T-cell (primary cell): ENCODE data around the gene IZUMO1. TPM values are rescaled to one million over a fixed set of nuclear protein-coding genes. Genes with fewer than 3 reads are reported as not detected.

Experiments used
- ATAC-seq, 4 experiments: fragments of 200-7000 bp in 3 of 4; fragments of 150-1000 bp in 1 of 4; cut with Tn5 transposase; replicated peaks in 1 of 4; 1 replicate in 3 of 4; 2 replicates in 1 of 4; pipeline ENCODE4 v1.10.0; 2021; ENCODE audit warnings: moderate library complexity in 3 of 4, mild to moderate bottlenecking in 2 of 4, moderate number of reproducible peaks in 1 of 4
- CTCF ChIA-PET, 2 donors: fragments of 300-600 bp; sonication (Branson Sonifier 250); formaldehyde crosslinking; loops; one replicate each; lab custom pipeline; 2022; ENCODE audit warnings: antibody characterized with exemption in 2 of 2; lab: Charles Lee
- POLR2A ChIA-PET, 2 donors: fragments of 300-600 bp; sonication (Branson Sonifier 250); formaldehyde crosslinking; loops; one replicate each; lab custom pipeline; 2022; ENCODE audit warnings: antibody characterized with exemption in 2 of 2; lab: Charles Lee
- DNase-seq, 35 experiments: peaks; one replicate each; pipeline versions ENCODE4 v3.0.0 to v3.0.0-alpha.2; 2013 to 2023
- H3K27ac ChIP-seq: one replicate; pipeline ENCODE4 v1.5.1; 2013; ENCODE audit warnings: low read length
- H3K27me3 ChIP-seq, 2 experiments: replicated peaks in 1 of 2; 1 replicate in 1 of 2; 2 replicates in 1 of 2; pipeline versions ENCODE4 v1.6.1 to v1.7.0; 2013; ENCODE audit warnings: low read length in 1 of 2, mixed read lengths in 1 of 2; ENCODE audit not compliant: control insufficient read depth in 2 of 2, insufficient read depth in 2 of 2; ENCODE audit errors: extremely low read depth in 1 of 2
- H3K36me3 ChIP-seq, 2 donors: 1 replicate in 1 of 2; 2 replicates in 1 of 2; pipeline versions ENCODE4 v1.6.1 to v1.7.0; 2013; ENCODE audit warnings: low read length in 1 of 2; ENCODE audit not compliant: control insufficient read depth in 2 of 2, insufficient read depth in 1 of 2; ENCODE audit errors: extremely low read depth in 1 of 2
- H3K4me1 ChIP-seq, 2 experiments: 1 replicate in 1 of 2; 2 replicates in 1 of 2; pipeline versions ENCODE4 v1.6.1 to v1.7.0; 2013; ENCODE audit warnings: low read length in 2 of 2, mixed read lengths in 1 of 2; ENCODE audit not compliant: insufficient read depth in 2 of 2, control insufficient read depth in 1 of 2; ENCODE audit errors: extremely low read depth in 1 of 2
- H3K4me3 ChIP-seq, 2 donors: 1 replicate in 1 of 2; 2 replicates in 1 of 2; pipeline versions ENCODE4 v1.5.1 to v1.7.0; 2013; ENCODE audit warnings: mild to moderate bottlenecking in 2 of 2, low read length in 1 of 2, moderate library complexity in 1 of 2; ENCODE audit not compliant: control insufficient read depth in 1 of 2; ENCODE audit errors: extremely low read depth in 1 of 2
- H3K9me3 ChIP-seq: 2 replicates; pipeline ENCODE4 v1.7.0; 2013
- H3K27ac Mint-ChIP-seq, 2 donors: one replicate each; pipeline ENCODE4 v1.8.0; 2020 to 2021; ENCODE audit warnings: mild to moderate bottlenecking in 2 of 2, mixed read lengths in 2 of 2
- H3K27me3 Mint-ChIP-seq, 2 donors: one replicate each; pipeline ENCODE4 v1.8.0; 2021 to 2022; ENCODE audit warnings: mixed read lengths in 2 of 2
- H3K36me3 Mint-ChIP-seq: one replicate; pipeline ENCODE4 v1.8.0; 2021; ENCODE audit warnings: mixed read lengths
- H3K4me1 Mint-ChIP-seq, 3 donors: one replicate each; pipeline ENCODE4 v1.8.0; 2020 to 2022; ENCODE audit warnings: mixed read lengths in 3 of 3, mild to moderate bottlenecking in 1 of 3
- H3K4me3 Mint-ChIP-seq, 3 donors: one replicate each; pipeline ENCODE4 v1.8.0; 2020 to 2022; ENCODE audit warnings: mild to moderate bottlenecking in 3 of 3, mixed read lengths in 3 of 3, moderate library complexity in 3 of 3
- H3K9me3 Mint-ChIP-seq, 3 donors: one replicate each; pipeline ENCODE4 v1.8.0; 2020 to 2022; ENCODE audit warnings: mixed read lengths in 3 of 3
- WGBS: methylation state at CpG from one replicate; pipeline ENCODE4 v1.1.5; 2013; ENCODE audit warnings: missing lambda C conversion rate; ENCODE audit not compliant: insufficient coverage; 5-methylcytosine and 5-hydroxymethylcytosine counted together
- total RNA-seq, 35 experiments: library from RNA in 6 of 35; stranded (reverse) in 6 of 35; fragments of 120-200 nt in 1 of 35; gene quantifications; one replicate each; pipeline versions ENCODE4 v1.2.1 to v1.2.4 and lab custom pipeline; 2013 to 2026

Gene IZUMO1
- total RNA-seq, 5 donors from 2014 or later (not counting 1 experiment from before 2014, with no cell fraction given) = not detected

DNA sequence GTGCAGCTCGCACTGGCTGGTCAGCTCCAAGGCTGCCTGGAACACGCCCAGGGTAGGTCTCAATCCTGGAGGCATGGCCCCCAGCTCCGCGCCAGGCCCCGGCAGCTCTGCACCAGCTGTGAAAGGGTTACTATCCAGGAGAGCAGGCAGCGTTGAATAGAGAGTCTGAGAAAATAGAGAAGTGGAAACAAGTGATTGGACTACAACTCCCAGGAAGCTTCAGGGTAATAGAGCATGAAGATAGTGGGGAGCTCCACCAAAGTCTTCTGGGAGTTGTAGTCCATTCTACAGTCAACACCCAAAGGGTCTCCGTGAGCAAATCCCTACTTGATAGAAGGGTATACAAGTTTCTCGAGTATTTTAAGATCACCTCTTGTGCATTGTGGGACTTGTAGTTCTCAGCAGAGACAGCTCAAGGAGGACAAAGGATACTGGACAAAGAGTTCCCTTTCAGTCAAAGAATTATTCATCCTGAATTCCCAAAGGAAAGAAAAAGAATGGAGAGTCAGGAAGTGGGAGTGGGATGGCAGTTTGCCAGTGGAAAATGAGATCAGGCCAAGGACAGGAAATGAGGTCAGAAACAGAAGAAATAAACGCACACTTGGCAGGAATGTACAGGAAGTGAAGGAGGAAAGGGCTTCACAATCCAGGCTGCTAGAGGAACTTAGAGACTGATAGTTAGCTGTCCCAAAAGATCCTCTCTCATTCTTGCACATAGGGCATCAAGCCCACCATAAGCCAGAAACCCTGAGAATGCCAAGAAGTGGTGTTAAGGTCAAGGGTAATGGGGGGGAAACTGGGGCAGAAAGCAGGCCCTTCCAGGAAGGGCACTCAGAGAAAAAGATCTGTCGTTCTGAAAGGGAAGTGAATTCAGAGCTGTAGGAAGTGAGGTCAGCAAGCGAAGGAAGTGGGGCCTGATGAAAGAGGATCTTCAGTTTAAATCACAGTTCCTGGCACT, 21.6 kb downstream of the IZUMO1 start:
- Histone ChIP-seq H3K4me1 (peaks cover 14 to 43% of the 10 kb centered on the region in 2 experiments), H3K4me3 (no peak overlapping the region), H3K36me3 (no peaks in the 10 kb centered on the region), H3K27ac (peak overlapping the region; percentile 77), H3K9me3 (peaks cover 3% of the 10 kb centered on the region), H3K27me3 (no peaks in the 10 kb centered on the region)
- H3K27me3 Mint-ChIP-seq = no peaks in the 10 kb centered on the region
- peak; percentile 23 to 59 (median 40) for ATAC-seq
- peak overlapping the region; percentile 89 to 95 for H3K27ac Mint-ChIP-seq
- H3K36me3 Mint-ChIP-seq = peaks cover 9% of the 10 kb centered on the region
- H3K4me1 Mint-ChIP-seq = peaks cover 31 to 36% (median 33%) of the 10 kb centered on the region in 3 donors
- ChIA-PET POLR2A (interaction anchor here in 1 of 2 donors (0.6 kb wide), 2 partner anchors 111 to 229 kb away, joined by 3 to 4 read pairs; partner anchors contain the start of gene HSD17B14), CTCF (interaction anchor here in 1 of 2 donors (0.5 kb wide), 1 partner anchor 129 kb away, joined by 7 read pairs; no protein-coding TSS in a partner anchor)
- DNase-seq = peak in 13 of 35 experiments; percentile 23 to 78 (median 40)
- H3K9me3 Mint-ChIP-seq = peaks cover 7 to 15% (median 15%) of the 10 kb centered on the region in 3 donors
- H3K4me3 Mint-ChIP-seq = peak overlapping the region; percentile 7 to 74 (median 39)
- 60% methylated on average over 6 of the region's 11 CpGs for WGBS

DNA sequence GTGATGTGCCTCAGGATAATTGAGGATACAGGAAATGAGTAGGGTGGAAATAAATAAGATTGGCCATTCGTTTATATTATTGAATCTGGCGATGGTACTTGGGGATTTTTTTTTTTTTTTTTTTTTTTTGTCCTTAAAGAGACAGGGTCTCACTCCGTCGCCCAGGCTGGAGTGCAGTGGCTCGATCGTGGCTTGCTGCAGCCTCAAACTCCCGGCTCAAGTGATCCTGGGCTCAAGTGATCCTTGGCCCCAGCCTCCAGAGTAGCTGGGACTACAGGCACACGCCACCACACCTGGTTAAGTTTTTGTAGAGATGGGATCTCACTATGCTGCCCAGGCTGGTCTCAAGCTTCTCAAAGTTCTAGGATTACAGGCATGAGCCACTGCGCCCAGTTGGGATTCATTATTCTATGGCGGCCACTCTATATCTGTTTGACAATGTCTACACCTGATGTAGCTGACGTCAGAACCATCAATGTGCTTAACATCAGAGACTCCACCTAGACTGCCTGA, 24.5 kb downstream of the IZUMO1 start:
- ATAC-seq (no peak), DNase-seq (no peak)
- Mint-ChIP-seq H3K36me3 (peaks cover 9% of the 10 kb centered on the region), H3K27ac (no peak overlapping the region), H3K27me3 (no peaks in the 10 kb centered on the region), H3K4me3 (no peak overlapping the region), H3K9me3 (peaks cover 7 to 15% (median 11%) of the 10 kb centered on the region in 3 donors), H3K4me1 (peaks cover 31 to 34% (median 33%) of the 10 kb centered on the region in 3 donors)
- Histone ChIP-seq H3K27ac (no peak overlapping the region), H3K4me1 (peaks cover 14 to 43% of the 10 kb centered on the region in 2 experiments), H3K4me3 (no peak overlapping the region), H3K36me3 (no peaks in the 10 kb centered on the region), H3K27me3 (no peaks in the 10 kb centered on the region), H3K9me3 (peaks cover 3% of the 10 kb centered on the region)
- WGBS = 98% methylated on average over 7 of the region's 11 CpGs
- ChIA-PET CTCF (no interaction called here), POLR2A (no interaction called here)

DNA sequence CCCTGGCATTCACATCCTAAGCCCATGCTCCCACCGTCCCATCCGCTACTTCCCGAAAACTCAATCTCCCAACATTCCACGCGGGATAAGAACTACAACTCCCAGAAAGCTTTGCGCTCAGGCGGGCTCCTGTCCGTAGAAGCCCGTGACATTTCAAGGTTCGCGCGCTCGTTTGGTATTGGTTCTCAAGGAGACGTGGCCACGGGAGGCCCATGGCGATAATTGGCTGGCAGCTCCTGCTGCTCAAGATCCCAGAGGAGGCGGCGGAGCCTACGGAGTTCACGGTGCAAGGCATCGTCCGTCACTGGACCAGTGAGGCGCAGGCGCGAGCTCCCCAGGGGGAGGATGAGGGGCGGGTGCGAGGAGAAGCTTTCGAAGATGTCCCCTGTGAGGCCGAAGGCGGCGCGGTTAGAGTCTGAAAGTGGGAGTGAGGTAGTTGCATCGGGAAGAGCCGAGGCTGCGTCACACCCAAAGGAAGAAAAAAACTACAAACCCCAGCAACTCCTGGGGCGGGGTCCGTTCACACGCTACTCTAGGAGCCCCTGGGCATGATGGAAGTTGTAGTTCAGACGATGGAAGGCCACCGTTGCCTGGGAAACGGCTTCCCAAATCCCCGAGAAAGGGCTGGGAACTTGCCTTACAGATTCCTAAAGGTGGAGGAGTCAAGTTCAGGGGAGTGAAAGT, 26.0 kb downstream of the IZUMO1 start:
- H3K4me3 ChIP-seq = peak overlapping the region; percentile 74 to 78
- H3K27ac ChIP-seq = peak overlapping the region; percentile 94
- Mint-ChIP-seq H3K4me3 (peak overlapping the region; percentile 82 to 97 (median 95)), H3K36me3 (peaks cover 3% of the 10 kb centered on the region), H3K27ac (peak overlapping the region; percentile 98 to 100), H3K4me1 (peaks cover 21 to 27% (median 22%) of the 10 kb centered on the region in 3 donors), H3K27me3 (no peaks in the 10 kb centered on the region), H3K9me3 (peaks cover 2 to 7% (median 7%) of the 10 kb centered on the region in 3 donors)
- ATAC-seq (peak; percentile 86 to 92 (median 90)), DNase-seq (peak; percentile 76 to 96 (median 90))
- H3K36me3 ChIP-seq = no peaks in the 10 kb centered on the region
- H3K9me3 ChIP-seq = no peaks in the 10 kb centered on the region
- 5% methylated on average over 34 of the region's 42 CpGs for WGBS
- peaks cover 8 to 29% of the 10 kb centered on the region in 2 experiments for H3K4me1 ChIP-seq
- ChIA-PET POLR2A (no interaction called here), CTCF (interaction anchor here in 1 of 2 donors (0.9 kb wide), 1 partner anchor 273 kb away, joined by 3 read pairs; the partner anchor contains the start of genes GYS1 and RUVBL2)
- no peaks in the 10 kb centered on the region for H3K27me3 ChIP-seq

DNA sequence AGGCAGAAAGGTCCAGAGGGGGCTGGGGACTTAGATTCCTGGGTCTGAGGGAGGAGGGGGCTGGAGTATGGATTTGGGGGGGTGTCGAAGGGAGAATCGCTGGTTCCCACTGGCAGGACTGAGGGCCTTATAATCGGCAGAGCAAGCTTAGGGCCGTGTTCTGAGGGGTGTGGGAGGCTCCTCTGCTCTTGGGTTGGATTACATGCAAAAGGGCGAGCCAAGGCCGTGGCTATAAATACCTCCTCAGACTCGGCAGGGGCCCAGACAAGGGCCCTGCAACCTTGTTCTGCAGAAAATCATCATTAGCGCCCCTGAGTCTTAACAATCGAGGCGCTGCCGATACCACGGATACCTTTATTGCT, 26.5 kb downstream of the IZUMO1 start:
- ChIA-PET POLR2A (no interaction called here), CTCF (interaction anchor here in 1 of 2 donors (0.9 kb wide), 1 partner anchor 273 kb away, joined by 3 read pairs; the partner anchor contains the start of genes GYS1 and RUVBL2)
- DNase-seq = no peak
- H3K9me3 Mint-ChIP-seq = peaks cover 2 to 4% (median 4%) of the 10 kb centered on the region in 3 donors
- peak overlapping the region; percentile 82 to 97 (median 95) for H3K4me3 Mint-ChIP-seq
- peaks cover 5 to 24% of the 10 kb centered on the region in 2 experiments for H3K4me1 ChIP-seq
- peak in 2 of 4 experiments; percentile 4 to 8 for ATAC-seq
- H3K36me3 Mint-ChIP-seq = peaks cover 3% of the 10 kb centered on the region
- H3K4me3 ChIP-seq = peak overlapping the region; percentile 74 to 78
- no peaks in the 10 kb centered on the region for H3K27me3 ChIP-seq
- H3K27ac ChIP-seq = no peak overlapping the region
- 37% methylated on average over 7 of the region's 12 CpGs for WGBS
- H3K36me3 ChIP-seq = no peaks in the 10 kb centered on the region
- no peaks in the 10 kb centered on the region for H3K27me3 Mint-ChIP-seq
- H3K9me3 ChIP-seq = no peaks in the 10 kb centered on the region
- peak overlapping the region in 1 of 2 donors; percentile 100 for H3K27ac Mint-ChIP-seq
- peaks cover 17 to 22% (median 17%) of the 10 kb centered on the region in 3 donors for H3K4me1 Mint-ChIP-seq

DNA sequence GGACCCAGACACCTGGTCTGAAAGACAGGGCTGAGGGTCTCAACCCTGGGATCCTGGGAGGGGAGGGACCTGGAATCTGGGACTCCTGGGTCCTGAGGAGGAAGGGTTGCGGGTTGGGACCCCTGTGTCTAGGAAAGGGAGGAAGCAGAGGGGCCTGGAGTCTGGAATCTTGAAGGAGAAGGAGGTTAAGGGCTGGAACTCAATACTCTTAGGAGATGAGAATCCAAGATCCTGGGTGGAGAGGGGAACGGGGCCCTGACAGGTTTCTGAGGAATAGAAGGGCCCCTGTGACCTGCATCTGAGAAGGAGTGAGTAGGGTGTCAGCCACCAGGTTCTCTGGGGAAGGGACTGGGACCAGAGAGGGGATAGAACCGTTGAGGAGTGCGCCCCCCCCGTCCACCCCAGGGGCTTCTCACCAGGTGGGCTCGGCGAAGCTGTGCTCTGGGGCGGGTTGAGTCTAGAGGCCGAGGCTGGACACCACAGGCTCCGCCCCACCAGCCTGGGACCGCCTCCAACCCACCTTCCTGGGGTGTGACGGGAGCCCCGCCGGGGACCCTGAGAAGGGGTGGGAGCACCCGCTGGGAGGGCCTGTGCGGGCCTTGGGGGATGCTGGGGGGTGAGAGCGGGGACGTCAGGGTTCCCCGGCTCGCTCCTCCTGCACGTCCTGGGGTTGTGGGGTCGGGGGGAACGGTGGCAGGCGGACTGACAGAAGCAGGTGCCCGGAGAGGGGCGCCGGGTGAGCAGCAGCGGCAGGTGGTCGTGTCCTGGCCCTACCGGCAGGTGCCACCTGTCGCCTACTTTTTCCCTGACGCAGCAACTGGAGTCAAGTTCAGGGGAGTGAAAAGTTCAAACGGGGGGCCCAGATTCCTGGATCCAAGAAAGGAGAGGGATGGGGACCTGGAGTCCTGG, 27.2 kb downstream of the IZUMO1 start, which contains the start of gene MAMSTR:
Gene MAMSTR, minus strand, starts transcription at position 463 of the 909 bp plus-strand sequence. CDS start 694 bp downstream, outside the sequence.
- H3K27ac ChIP-seq = peak within 1 kb of the TSS; percentile 94
- WGBS = 89% methylated on average over 22 of the region's 33 CpGs

More for the DNA sequence above, 27.2 kb downstream of the IZUMO1 start, which contains the start of gene MAMSTR:
- Histone ChIP-seq H3K9me3 (no peaks in the 10 kb centered on the region), H3K4me1 (peaks cover 5 to 25% of the 10 kb centered on the region in 2 experiments), H3K4me3 (peak within 1 kb of the TSS; percentile 74 to 78), H3K27me3 (no peaks in the 10 kb centered on the region), H3K36me3 (no peaks in the 10 kb centered on the region)
- H3K27ac Mint-ChIP-seq = peak within 1 kb of the TSS; percentile 98 to 100
- POLR2A ChIA-PET = no interaction called here
- ATAC-seq (no peak), DNase-seq (no peak)
- no peaks in the 10 kb centered on the region for H3K36me3 Mint-ChIP-seq
- no peaks in the 10 kb centered on the region for H3K27me3 Mint-ChIP-seq
- H3K9me3 Mint-ChIP-seq = no peaks in the 10 kb centered on the region
- H3K4me3 Mint-ChIP-seq = peak within 1 kb of the TSS; percentile 82 to 97 (median 95)
- H3K4me1 Mint-ChIP-seq = peaks cover 14 to 20% (median 17%) of the 10 kb centered on the region in 3 donors
- CTCF ChIA-PET = no interaction called here
